IMR-90 (cell line): ENCODE data around the gene RCAN2. TPM values are rescaled to one million over a fixed set of nuclear protein-coding genes. Genes with fewer than 3 reads are reported as not detected.

ENCODE experiments used
- ATAC-seq: fragments of 200-7000 bp; cut with Tn5 transposase; 2 replicates; pipeline ENCODE4 v1.9.1; 2020; ENCODE audit warnings: low read depth, mild to moderate bottlenecking, moderate library complexity
- BruUV-seq: library from RNA; stranded (reverse); fragments of 400-500 nt; replicated peaks from 2 replicates; lab custom pipeline; 2021; lab: Mats Ljungman, UMichigan
- CTCF ChIA-PET: fragments of 300-600 bp; formaldehyde crosslinking; extraction: SDS; loops from one replicate; lab custom pipeline; 2021; ENCODE audit warnings: antibody characterized with exemption; lab: Yijun Ruan, JAX
- POLR2A ChIA-PET: fragments of 300-600 bp; sonication (Branson Sonifier 250); formaldehyde crosslinking; loops from one replicate; lab custom pipeline; 2022; ENCODE audit warnings: antibody characterized with exemption; ENCODE audit not compliant: unreplicated experiment; lab: Charles Lee
- DNase-seq: peaks from one replicate; pipeline ENCODE4 v3.0.0; 2013
- H2AFZ ChIP-seq: replicated peaks from 2 replicates; pipeline ENCODE3; 2013; ENCODE audit warnings: low read length, mild to moderate bottlenecking; ENCODE audit not compliant: poor library complexity
- H2AK5ac ChIP-seq: 2 replicates; pipeline ENCODE4 v1.6.1; 2013; ENCODE audit warnings: low read depth, low read length, inconsistent platforms
- H2AK9ac ChIP-seq: replicated peaks from 2 replicates; pipeline ENCODE3; 2013; ENCODE audit warnings: mild to moderate bottlenecking, low read depth, low read length, moderate library complexity; ENCODE audit not compliant: poor library complexity
- H2BK120ac ChIP-seq: 2 replicates; pipeline ENCODE4 v1.6.1; 2013; ENCODE audit warnings: low read depth, low read length, inconsistent platforms
- H2BK15ac ChIP-seq: 3 replicates; pipeline ENCODE4 v1.6.1; 2013; ENCODE audit warnings: low read depth, low read length, inconsistent platforms
- H2BK20ac ChIP-seq: 2 replicates; pipeline ENCODE4 v1.6.1; 2013; ENCODE audit warnings: low read depth, mild to moderate bottlenecking, inconsistent platforms, low read length, moderate library complexity
- H2BK5ac ChIP-seq: 2 replicates; pipeline ENCODE4 v1.6.1; 2013; ENCODE audit warnings: mild to moderate bottlenecking, low read depth, low read length, inconsistent platforms; ENCODE audit not compliant: poor library complexity, severe bottlenecking
- H3K14ac ChIP-seq: replicated peaks from 2 replicates; pipeline ENCODE4 v1.6.1; 2013; ENCODE audit warnings: low read depth, low read length, inconsistent platforms
- H3K18ac ChIP-seq: 2 replicates; pipeline ENCODE4 v1.6.1; 2013; ENCODE audit warnings: low read depth, low read length, control low read depth
- H3K23ac ChIP-seq: 2 replicates; pipeline ENCODE4 v1.6.1; 2013; ENCODE audit warnings: low read depth, low read length, inconsistent platforms
- H3K27ac ChIP-seq: 2 replicates; pipeline ENCODE4 v1.5.1; 2013; ENCODE audit warnings: mild to moderate bottlenecking, control low read depth, low read length; ENCODE audit not compliant: insufficient read depth
- H3K27me3 ChIP-seq: 2 replicates; pipeline ENCODE4 v1.6.1; 2013; ENCODE audit warnings: low read length; ENCODE audit not compliant: control insufficient read depth, insufficient read depth
- H3K36me3 ChIP-seq: 2 replicates; pipeline ENCODE4 v1.6.1; 2013; ENCODE audit warnings: low read length, mixed read lengths; ENCODE audit not compliant: control insufficient read depth, insufficient read depth
- H3K4ac ChIP-seq: 2 replicates; pipeline ENCODE4 v1.6.1; 2013; ENCODE audit warnings: low read depth, low read length, inconsistent platforms
- H3K4me1 ChIP-seq: 2 replicates; pipeline ENCODE4 v1.6.1; 2013; ENCODE audit warnings: low read length, mixed read lengths; ENCODE audit not compliant: control insufficient read depth, insufficient read depth
- H3K4me2 ChIP-seq: 2 replicates; pipeline ENCODE4 v1.6.1; 2013; ENCODE audit warnings: low read depth, mild to moderate bottlenecking, control low read depth, low read length, moderate library complexity
- H3K4me3 ChIP-seq: 2 replicates; pipeline ENCODE4 v1.5.1; 2013; ENCODE audit warnings: low read depth, mild to moderate bottlenecking, control low read depth, low read length, moderate library complexity; ENCODE audit not compliant: insufficient read depth
- H3K56ac ChIP-seq: 2 replicates; pipeline ENCODE4 v1.6.1; 2013; ENCODE audit warnings: low read length, inconsistent platforms; ENCODE audit not compliant: insufficient read depth; ENCODE audit errors: extremely low read depth
- H3K79me1 ChIP-seq, 2 experiments: 2 replicates each; pipeline ENCODE4 v1.6.1; 2013; ENCODE audit warnings: low read length in 2 of 2, inconsistent platforms in 1 of 2, low read depth in 1 of 2
- H3K9ac ChIP-seq: 2 replicates; pipeline ENCODE4 v1.6.1; 2013; ENCODE audit warnings: low read depth, low read length, control low read depth
- H3K9me1 ChIP-seq: 2 replicates; pipeline ENCODE4 v1.6.1; 2013; ENCODE audit warnings: low read length, inconsistent platforms; ENCODE audit not compliant: insufficient read depth
- H3K9me3 ChIP-seq: 2 replicates; pipeline ENCODE4 v1.6.1; 2013; ENCODE audit warnings: low read length; ENCODE audit not compliant: control insufficient read depth, insufficient read depth
- H4K20me1 ChIP-seq: 2 replicates; pipeline ENCODE4 v1.6.1; 2013; ENCODE audit warnings: low read length, inconsistent platforms; ENCODE audit not compliant: insufficient read depth
- H4K5ac ChIP-seq: 2 replicates; pipeline ENCODE4 v1.6.1; 2013; ENCODE audit warnings: mild to moderate bottlenecking, low read depth, low read length, control low read depth
- H4K8ac ChIP-seq, 2 experiments: 2 replicates each; pipeline ENCODE4 v1.6.1; 2013; ENCODE audit warnings: low read depth in 2 of 2, low read length in 2 of 2, control low read depth in 1 of 2, inconsistent platforms in 1 of 2
- H4K91ac ChIP-seq: 2 replicates; pipeline ENCODE4 v1.6.1; 2013; ENCODE audit warnings: low read depth, low read length, inconsistent platforms; ENCODE audit not compliant: insufficient read depth
- CHD1 ChIP-seq: IDR thresholded peaks from 2 replicates; pipeline ENCODE4 v1.6.1; 2012; ENCODE audit warnings: low read depth, low read length, improper control_type of control experiment
- FOS ChIP-seq: fragments of 150-350 bp; IDR thresholded peaks from 2 replicates; pipeline ENCODE4 v1.6.1; 2016; ENCODE audit warnings: low read depth, low read length
- MAFK ChIP-seq: IDR thresholded peaks from 2 replicates; pipeline ENCODE4 v1.6.1; 2012; ENCODE audit warnings: low read depth, low read length, improper control_type of control experiment
- NFE2L2 ChIP-seq: fragments of 150-350 bp; IDR thresholded peaks from 2 replicates; pipeline ENCODE4 v1.6.1; 2016; ENCODE audit warnings: low read depth, mild to moderate bottlenecking, low read length
- POLR2A ChIP-seq: IDR thresholded peaks from 2 replicates; pipeline ENCODE4 v1.6.1; 2012; ENCODE audit warnings: mild to moderate bottlenecking, low read depth, low read length
- RAD21 ChIP-seq: IDR thresholded peaks from 2 replicates; pipeline ENCODE4 v1.6.1; 2012; ENCODE audit warnings: low read length, improper control_type of control experiment
- WGBS, 2 experiments: methylation state at CpG; one replicate each; pipeline versions ENCODE4 v1.1.5 to v1.1.7; 2013; ENCODE audit warnings: missing lambda C conversion rate in 2 of 2; ENCODE audit not compliant: insufficient read length in 1 of 2; ENCODE audit errors: extremely low coverage in 2 of 2; 5-methylcytosine and 5-hydroxymethylcytosine counted together
- dilution Hi-C: fragments of 300-500 bp; cut with HindIII; formaldehyde crosslinking; loops from one replicate; pipeline ENCODE4 v1.14.3; 2018; ENCODE audit warnings: low sequenced_read_pairs; ENCODE audit not compliant: unreplicated experiment
- in situ Hi-C: fragments of 300-500 bp; cut with MboI; formaldehyde crosslinking; loops from 3 replicates; pipeline ENCODE4 v1.14.3; 2019; ENCODE audit warnings: low sequenced_read_pairs, inconsistent platforms, mixed read lengths
- intact Hi-C: fragments of 100-400 bp; cut with micrococcal nuclease; formaldehyde crosslinking; loops from 2 replicates; pipeline ENCODE4 v1.10.0; 2022
- polyA plus RNA-seq, 3 experiments: library from polyadenylated mRNA; depleted of rRNA; stranded (reverse); fragments of >200 nt; gene quantifications; 2 replicates each; pipeline ENCODE4 v1.2.3, GENCODE V29; 2012; ENCODE audit warnings: low replicate concordance in 1 of 3
- total RNA-seq: library from RNA; depleted of rRNA; stranded (reverse); fragments of >200 nt; gene quantifications from 2 replicates; pipeline ENCODE4 v1.2.3, GENCODE V29; 2012
- TF ChIP-seq, protein P1 (sequence below): fragments of 150-350 bp; IDR thresholded peaks from 2 replicates; pipeline ENCODE4 v1.6.1; 2016; ENCODE audit warnings: low read depth, mild to moderate bottlenecking, low read length, moderate library complexity, borderline replicate concordance
- TF ChIP-seq, protein P2 (sequence below): fragments of 150-350 bp; IDR thresholded peaks from 2 replicates; pipeline ENCODE4 v1.6.1; 2017; ENCODE audit warnings: mild to moderate bottlenecking, antibody characterized with exemption, low read length, low read depth

RCAN2 gene
- total and polyA plus RNA-seq, 2 of the 4 experiments (the other 2 are of a cell fraction): 1.3 to 1.8 TPM

DNA sequence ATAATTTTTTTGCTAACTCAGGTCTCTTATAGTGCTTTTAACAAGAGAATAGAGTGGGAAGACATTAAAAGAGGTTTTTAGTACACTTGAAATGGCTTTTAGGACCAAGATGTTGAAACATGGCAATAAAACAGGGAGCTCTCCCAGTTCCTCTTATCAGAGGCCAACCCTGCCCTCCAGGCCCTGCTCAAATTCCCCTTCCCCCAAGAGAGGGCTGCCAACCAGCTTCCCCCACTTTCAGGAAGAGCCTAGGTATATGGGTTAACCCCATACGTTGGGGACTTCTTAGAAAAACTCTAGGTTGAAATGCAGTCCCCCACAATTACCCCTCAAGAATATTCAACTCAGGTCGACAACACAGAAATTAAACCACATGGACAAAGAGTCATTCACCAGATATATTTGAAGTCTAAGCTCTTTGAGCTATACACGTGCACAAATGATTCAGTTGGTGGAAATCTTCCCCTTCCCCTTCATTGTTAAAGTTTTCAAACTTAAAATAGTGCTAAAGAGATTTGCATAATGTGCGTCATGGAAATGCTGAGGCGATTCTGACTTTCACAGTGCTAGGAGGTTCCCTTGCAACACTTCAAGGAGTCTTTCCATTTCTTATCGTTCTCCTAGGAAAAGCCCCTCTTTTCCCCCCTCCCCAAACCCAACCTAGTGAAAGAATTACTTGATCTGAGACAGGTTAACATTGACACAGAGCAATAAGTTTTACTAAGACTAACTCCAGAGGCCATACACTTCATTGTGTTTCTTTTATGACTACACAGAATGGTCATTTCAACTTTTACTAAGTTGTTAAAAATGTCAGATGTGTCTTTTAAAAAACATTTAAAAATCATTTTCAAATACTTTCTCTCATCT is 270.7 kb downstream of the RCAN2 start:
- H3K14ac ChIP-seq: no peak overlapping the region
- no peak overlapping the region for H3K4me2 ChIP-seq
- CTCF ChIA-PET: interaction anchor here (0.6 to 1.1 kb wide), 3 partner anchors 188 to 404 kb away, joined by 3 to 4 read pairs (median 3); no protein-coding TSS in a partner anchor
- H3K4me3 ChIP-seq: no peak overlapping the region
- no peak overlapping the region for H2BK20ac ChIP-seq
- H4K8ac ChIP-seq: no peak overlapping the region
- no peak for DNase-seq
- no peaks in the 10 kb centered on the region for H3K79me1 ChIP-seq
- no CpG with 5 or more reads among the region's 6 CpGs for WGBS, 2 experiments
- no peaks in the 10 kb centered on the region for H3K9me3 ChIP-seq
- no peak overlapping the region for H3K27ac ChIP-seq
- no peak overlapping the region for H3K56ac ChIP-seq
- no peak for ATAC-seq
- BruUV-seq: no TSS peak
- no peak overlapping the region for H3K18ac ChIP-seq
- intact Hi-C loops (loop anchor here (1.0 to 10.0 kb wide), 3 partner anchors 190 to 564 kb away; no protein-coding TSS in a partner anchor), dilution Hi-C loops (no loop called here), in situ Hi-C loops (no loop called here)
- no peaks in the 10 kb centered on the region for H4K20me1 ChIP-seq
- POLR2A ChIA-PET: no interaction called here
- H2AK9ac ChIP-seq: no peak overlapping the region
- no peak overlapping the region for H4K91ac ChIP-seq
- H3K4me1 ChIP-seq: no peaks in the 10 kb centered on the region
- TF ChIP-seq, protein P1, sequence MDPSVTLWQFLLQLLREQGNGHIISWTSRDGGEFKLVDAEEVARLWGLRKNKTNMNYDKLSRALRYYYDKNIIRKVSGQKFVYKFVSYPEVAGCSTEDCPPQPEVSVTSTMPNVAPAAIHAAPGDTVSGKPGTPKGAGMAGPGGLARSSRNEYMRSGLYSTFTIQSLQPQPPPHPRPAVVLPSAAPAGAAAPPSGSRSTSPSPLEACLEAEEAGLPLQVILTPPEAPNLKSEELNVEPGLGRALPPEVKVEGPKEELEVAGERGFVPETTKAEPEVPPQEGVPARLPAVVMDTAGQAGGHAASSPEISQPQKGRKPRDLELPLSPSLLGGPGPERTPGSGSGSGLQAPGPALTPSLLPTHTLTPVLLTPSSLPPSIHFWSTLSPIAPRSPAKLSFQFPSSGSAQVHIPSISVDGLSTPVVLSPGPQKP: no peak
- TF ChIP-seq, protein P2, sequence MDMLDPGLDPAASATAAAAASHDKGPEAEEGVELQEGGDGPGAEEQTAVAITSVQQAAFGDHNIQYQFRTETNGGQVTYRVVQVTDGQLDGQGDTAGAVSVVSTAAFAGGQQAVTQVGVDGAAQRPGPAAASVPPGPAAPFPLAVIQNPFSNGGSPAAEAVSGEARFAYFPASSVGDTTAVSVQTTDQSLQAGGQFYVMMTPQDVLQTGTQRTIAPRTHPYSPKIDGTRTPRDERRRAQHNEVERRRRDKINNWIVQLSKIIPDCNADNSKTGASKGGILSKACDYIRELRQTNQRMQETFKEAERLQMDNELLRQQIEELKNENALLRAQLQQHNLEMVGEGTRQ: no peak
- TF ChIP-seq FOS: no peak
- TF ChIP-seq RAD21: no peak
- no peak for TF ChIP-seq NFE2L2
- TF ChIP-seq CHD1: no peak
- TF ChIP-seq POLR2A: no peak
- no peak for TF ChIP-seq MAFK
- no peaks in the 10 kb centered on the region for H3K27me3 ChIP-seq
- no peak overlapping the region for H2BK120ac ChIP-seq
- H2BK15ac ChIP-seq: no peak overlapping the region
- H3K23ac ChIP-seq: no peak overlapping the region
- H2AK5ac ChIP-seq: no peak overlapping the region
- H3K4ac ChIP-seq: no peak overlapping the region
- H4K5ac ChIP-seq: no peak overlapping the region
- H3K9me1 ChIP-seq: no peaks in the 10 kb centered on the region
- no peak overlapping the region for H2AFZ ChIP-seq
- H2BK5ac ChIP-seq: no peak overlapping the region
- no peaks in the 10 kb centered on the region for H3K36me3 ChIP-seq
- H3K9ac ChIP-seq: no peak overlapping the region
